ENCODE results near the gene DDX41.
"Not testable (repeated sequence)": the region's sequence is repeated elsewhere in the genome, so short reads cannot be mapped to it uniquely, and the experiment has no call there.

DNA sequence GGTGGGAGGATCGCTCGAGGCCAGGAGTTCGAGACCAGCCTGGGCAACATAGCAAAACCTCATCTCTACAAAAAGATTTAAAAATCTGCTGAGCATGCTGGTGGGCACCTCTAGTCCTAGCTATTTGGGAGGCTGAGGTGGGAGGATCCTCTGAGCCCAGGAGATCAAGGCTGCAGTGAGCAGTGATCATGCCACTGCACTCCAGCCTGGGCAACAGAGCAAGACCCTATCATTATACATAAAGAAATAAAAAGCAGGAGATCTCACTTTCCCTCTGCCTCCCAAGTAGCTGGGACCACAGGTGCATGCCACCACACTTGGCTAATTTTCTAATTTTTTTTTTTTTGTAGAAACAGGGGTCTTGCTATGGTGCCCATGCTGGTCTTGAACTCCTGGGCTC, 31.0 kb downstream of the DDX41 start:
- TF ChIP-seq ZNF260 (CRISPR knock-in tag; IDR thresholded peaks at IDR 0.05; ENCODE audit: borderline replicate concordance, low read depth); ZNF775 (CRISPR knock-in tag; IDR thresholded peaks at IDR 0.05; ENCODE audit: borderline replicate concordance); ISL2 (CRISPR knock-in tag; IDR thresholded peaks at IDR 0.05); KDM5B (CRISPR knock-in tag; IDR thresholded peaks at IDR 0.05; ENCODE audit: borderline replicate concordance); DMAP1 (CRISPR knock-in tag; IDR thresholded peaks at IDR 0.05); ZFX (CRISPR knock-in tag; IDR thresholded peaks at IDR 0.05; ENCODE audit: low read depth); ZSCAN29 (CRISPR knock-in tag; conservative IDR thresholded peaks at IDR 0.05); FOXA3 (CRISPR knock-in tag; IDR thresholded peaks at IDR 0.05); SATB2 (CRISPR knock-in tag; IDR thresholded peaks at IDR 0.05): not testable (repeated sequence)
- TF ChIP-seq, protein P1, sequence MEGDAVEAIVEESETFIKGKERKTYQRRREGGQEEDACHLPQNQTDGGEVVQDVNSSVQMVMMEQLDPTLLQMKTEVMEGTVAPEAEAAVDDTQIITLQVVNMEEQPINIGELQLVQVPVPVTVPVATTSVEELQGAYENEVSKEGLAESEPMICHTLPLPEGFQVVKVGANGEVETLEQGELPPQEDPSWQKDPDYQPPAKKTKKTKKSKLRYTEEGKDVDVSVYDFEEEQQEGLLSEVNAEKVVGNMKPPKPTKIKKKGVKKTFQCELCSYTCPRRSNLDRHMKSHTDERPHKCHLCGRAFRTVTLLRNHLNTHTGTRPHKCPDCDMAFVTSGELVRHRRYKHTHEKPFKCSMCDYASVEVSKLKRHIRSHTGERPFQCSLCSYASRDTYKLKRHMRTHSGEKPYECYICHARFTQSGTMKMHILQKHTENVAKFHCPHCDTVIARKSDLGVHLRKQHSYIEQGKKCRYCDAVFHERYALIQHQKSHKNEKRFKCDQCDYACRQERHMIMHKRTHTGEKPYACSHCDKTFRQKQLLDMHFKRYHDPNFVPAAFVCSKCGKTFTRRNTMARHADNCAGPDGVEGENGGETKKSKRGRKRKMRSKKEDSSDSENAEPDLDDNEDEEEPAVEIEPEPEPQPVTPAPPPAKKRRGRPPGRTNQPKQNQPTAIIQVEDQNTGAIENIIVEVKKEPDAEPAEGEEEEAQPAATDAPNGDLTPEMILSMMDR (CRISPR knock-in tag; IDR thresholded peaks at IDR 0.05), result not testable (repeated sequence)
- TF ChIP-seq, protein P2, sequence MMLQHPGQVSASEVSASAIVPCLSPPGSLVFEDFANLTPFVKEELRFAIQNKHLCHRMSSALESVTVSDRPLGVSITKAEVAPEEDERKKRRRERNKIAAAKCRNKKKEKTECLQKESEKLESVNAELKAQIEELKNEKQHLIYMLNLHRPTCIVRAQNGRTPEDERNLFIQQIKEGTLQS (CRISPR knock-in tag; IDR thresholded peaks at IDR 0.05), result not testable (repeated sequence)
- TF ChIP-seq, protein P3, sequence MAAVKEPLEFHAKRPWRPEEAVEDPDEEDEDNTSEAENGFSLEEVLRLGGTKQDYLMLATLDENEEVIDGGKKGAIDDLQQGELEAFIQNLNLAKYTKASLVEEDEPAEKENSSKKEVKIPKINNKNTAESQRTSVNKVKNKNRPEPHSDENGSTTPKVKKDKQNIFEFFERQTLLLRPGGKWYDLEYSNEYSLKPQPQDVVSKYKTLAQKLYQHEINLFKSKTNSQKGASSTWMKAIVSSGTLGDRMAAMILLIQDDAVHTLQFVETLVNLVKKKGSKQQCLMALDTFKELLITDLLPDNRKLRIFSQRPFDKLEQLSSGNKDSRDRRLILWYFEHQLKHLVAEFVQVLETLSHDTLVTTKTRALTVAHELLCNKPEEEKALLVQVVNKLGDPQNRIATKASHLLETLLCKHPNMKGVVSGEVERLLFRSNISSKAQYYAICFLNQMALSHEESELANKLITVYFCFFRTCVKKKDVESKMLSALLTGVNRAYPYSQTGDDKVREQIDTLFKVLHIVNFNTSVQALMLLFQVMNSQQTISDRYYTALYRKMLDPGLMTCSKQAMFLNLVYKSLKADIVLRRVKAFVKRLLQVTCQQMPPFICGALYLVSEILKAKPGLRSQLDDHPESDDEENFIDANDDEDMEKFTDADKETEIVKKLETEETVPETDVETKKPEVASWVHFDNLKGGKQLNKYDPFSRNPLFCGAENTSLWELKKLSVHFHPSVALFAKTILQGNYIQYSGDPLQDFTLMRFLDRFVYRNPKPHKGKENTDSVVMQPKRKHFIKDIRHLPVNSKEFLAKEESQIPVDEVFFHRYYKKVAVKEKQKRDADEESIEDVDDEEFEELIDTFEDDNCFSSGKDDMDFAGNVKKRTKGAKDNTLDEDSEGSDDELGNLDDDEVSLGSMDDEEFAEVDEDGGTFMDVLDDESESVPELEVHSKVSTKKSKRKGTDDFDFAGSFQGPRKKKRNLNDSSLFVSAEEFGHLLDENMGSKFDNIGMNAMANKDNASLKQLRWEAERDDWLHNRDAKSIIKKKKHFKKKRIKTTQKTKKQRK (IDR thresholded peaks at IDR 0.05; ENCODE audit: low read length), result not testable (repeated sequence)

Measured in HepG2 (cell line).